ENCODE data around the gene TNFRSF18. TPM values are rescaled to one million over a fixed set of nuclear protein-coding genes. Genes with fewer than 3 reads are reported as not detected.

Gene TNFRSF18
- total RNA-seq, 1 experiment from 2014 or later, result 6.9 TPM

DNA sequence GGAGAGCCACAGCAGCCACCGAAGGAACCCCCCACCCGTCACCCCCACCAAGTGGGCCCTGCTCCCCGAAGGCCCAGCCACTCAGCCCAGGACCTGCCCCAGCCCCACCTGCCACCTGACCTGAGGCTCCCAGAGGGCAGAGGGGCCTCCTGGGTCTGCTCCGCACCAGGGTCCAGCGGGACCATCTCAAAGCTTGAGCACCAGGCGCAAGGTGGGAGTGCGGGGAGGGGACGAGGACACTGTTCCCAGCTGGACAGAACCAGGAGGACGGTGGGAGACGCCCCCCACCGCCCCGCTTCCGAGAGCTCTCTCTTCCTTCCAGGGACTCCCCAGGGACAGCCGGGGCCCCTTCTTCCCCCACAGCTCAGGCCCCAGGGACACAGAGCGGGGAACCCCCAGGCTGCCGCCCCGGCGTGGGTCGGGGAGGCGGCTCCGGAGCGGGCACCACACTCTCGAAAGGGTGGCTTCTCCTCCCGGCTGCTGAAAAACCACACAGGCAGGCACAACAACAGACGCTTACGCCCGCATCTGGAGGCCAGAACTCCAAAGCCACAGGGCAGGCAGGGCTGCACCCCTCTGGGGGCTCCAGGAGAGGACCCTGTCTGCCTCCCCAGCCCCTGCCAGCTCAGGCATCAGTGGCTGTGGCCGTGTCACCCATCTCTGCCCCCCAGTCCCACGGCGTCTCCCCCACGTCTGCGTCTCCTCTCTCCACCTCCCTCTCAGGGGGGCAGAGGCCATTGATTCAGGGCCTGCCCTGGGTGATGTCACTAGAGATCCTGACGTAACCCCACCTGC, 34.6 kb downstream of the TNFRSF18 start:
- CTCF ChIA-PET, result no interaction called here
- TF ChIP-seq EZH2 (IDR thresholded peaks at IDR 0.05; ENCODE audit: low read depth), result no peak
- no peaks in the 10 kb centered on the region for H3K27me3 ChIP-seq (ENCODE audit: insufficient read depth, low read depth)
- peaks cover 24% of the 10 kb centered on the region for H4K20me1 ChIP-seq (ENCODE audit: insufficient read depth)
- intact Hi-C loops (cut with micrococcal nuclease; ENCODE audit: unreplicated experiment), result no loop called here
- BruUV-seq (replicated peaks), result no TSS peak
- H3K79me2 ChIP-seq (ENCODE audit: low read depth), result peaks cover 19% of the 10 kb centered on the region
- no peak overlapping the region for H3K4me2 ChIP-seq
- POLR2A ChIA-PET (ENCODE audit: unreplicated experiment), result no interaction called here
- H3K4me3 ChIP-seq, result no peak overlapping the region
- H3K9me3 ChIP-seq (ENCODE audit: insufficient read depth, low read depth), result no peaks in the 10 kb centered on the region
- no peak for DNase-seq
- no peaks in the 10 kb centered on the region for H3K4me1 ChIP-seq (replicated peaks; ENCODE audit: insufficient read depth)
- H3K9me2 ChIP-seq (ENCODE audit: insufficient read depth), result no peaks in the 10 kb centered on the region
- no peak overlapping the region for H3K27ac ChIP-seq
- H3F3A ChIP-seq (ENCODE audit: insufficient read depth, low read depth), result peaks cover 11% of the 10 kb centered on the region; the same call in 1 of the 2 replicates
- no peak overlapping the region for H2AFZ ChIP-seq
- H3K36me3 ChIP-seq (ENCODE audit: low read depth), result no peaks in the 10 kb centered on the region

DNA sequence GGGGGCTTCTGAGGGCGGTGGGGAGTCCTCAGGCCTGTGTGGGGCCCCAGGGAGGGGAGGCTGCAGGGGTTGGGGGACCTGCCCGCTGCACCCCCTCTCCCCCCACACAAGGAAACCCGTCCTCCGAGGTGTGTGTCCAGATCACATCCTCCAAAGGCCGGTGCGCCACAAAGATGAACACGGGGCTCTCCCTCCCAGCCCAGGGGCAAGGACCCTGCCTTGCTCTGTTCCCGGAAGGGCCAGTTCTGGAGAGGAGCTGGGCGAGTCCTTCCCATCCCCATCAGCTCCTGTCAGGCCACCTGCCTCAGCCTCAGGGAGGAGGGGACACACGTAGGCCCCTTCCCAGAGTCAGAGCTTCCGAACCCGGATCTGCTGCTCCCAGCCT, 35.2 kb downstream of the TNFRSF18 start:
- peaks cover 25% of the 10 kb centered on the region for H4K20me1 ChIP-seq (ENCODE audit: insufficient read depth)
- no peak for TF ChIP-seq EZH2 (IDR thresholded peaks at IDR 0.05; ENCODE audit: low read depth)
- TF ChIP-seq, protein P1, sequence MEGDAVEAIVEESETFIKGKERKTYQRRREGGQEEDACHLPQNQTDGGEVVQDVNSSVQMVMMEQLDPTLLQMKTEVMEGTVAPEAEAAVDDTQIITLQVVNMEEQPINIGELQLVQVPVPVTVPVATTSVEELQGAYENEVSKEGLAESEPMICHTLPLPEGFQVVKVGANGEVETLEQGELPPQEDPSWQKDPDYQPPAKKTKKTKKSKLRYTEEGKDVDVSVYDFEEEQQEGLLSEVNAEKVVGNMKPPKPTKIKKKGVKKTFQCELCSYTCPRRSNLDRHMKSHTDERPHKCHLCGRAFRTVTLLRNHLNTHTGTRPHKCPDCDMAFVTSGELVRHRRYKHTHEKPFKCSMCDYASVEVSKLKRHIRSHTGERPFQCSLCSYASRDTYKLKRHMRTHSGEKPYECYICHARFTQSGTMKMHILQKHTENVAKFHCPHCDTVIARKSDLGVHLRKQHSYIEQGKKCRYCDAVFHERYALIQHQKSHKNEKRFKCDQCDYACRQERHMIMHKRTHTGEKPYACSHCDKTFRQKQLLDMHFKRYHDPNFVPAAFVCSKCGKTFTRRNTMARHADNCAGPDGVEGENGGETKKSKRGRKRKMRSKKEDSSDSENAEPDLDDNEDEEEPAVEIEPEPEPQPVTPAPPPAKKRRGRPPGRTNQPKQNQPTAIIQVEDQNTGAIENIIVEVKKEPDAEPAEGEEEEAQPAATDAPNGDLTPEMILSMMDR (conservative IDR thresholded peaks at IDR 0.05), result no peak
- no peaks in the 10 kb centered on the region for H3K36me3 ChIP-seq (ENCODE audit: low read depth)
- H3K4me3 ChIP-seq, result no peak overlapping the region
- ChIA-PET POLR2A (ENCODE audit: unreplicated experiment) (no interaction called here), CTCF (no interaction called here)
- no peaks in the 10 kb centered on the region for H3K9me3 ChIP-seq (ENCODE audit: insufficient read depth, low read depth)
- no peak overlapping the region for H3K4me2 ChIP-seq
- peaks cover 11% of the 10 kb centered on the region; the same call in 1 of the 2 replicates for H3F3A ChIP-seq (ENCODE audit: insufficient read depth, low read depth)
- no peak for DNase-seq
- H3K9me2 ChIP-seq (ENCODE audit: insufficient read depth), result no peaks in the 10 kb centered on the region
- no peak overlapping the region for H3K27ac ChIP-seq
- no peak overlapping the region for H2AFZ ChIP-seq
- no TSS peak for BruUV-seq (replicated peaks)
- H3K27me3 ChIP-seq (ENCODE audit: insufficient read depth, low read depth), result no peaks in the 10 kb centered on the region
- H3K4me1 ChIP-seq (replicated peaks; ENCODE audit: insufficient read depth), result peaks cover 2% of the 10 kb centered on the region
- peaks cover 24% of the 10 kb centered on the region for H3K79me2 ChIP-seq (ENCODE audit: low read depth)
- intact Hi-C loops (cut with micrococcal nuclease; ENCODE audit: unreplicated experiment), result no loop called here

DNA sequence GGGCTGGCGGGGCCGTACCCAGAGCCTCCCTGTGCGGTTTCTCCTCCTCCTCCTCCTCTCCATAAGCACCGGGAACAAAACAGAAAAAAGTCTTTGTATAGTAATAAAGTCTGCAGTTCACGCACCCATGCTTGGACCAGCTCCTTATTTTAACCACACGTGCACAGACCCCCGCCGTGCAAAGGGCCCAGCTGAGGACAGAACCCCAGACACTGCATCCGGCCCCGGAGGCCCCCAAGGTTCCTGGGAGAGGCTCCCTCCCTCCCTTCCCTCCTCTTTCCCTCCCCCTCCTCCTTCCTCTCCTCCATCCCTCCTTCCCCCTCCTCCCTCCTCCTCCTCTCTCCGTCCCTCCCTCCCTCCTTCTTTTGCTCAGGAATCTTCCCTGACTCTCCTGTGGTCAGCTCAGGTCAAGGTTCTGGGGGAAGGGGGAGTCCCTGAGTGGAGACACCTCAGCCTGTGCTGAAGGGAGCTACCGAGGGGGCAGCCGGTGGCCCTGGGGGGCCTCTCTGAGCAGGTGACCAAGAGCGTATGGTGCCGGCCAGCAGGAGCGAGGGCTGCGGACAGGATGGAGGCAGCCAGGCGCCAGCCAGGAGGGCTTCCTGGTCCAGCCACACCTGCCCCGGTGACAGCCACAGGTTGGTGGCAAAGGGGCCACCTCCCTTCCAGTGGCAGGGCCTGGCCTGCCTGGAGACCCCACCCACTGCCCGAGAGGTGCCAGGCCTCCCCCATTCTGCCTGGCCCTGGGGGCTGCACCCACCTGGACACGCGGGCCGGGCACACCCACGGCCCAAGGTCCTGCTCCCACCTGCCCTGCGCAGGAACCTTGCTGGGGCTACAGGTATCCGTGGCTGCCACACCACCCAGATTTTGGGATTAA, 35.9 kb downstream of the TNFRSF18 start:
- H3K9me2 ChIP-seq (ENCODE audit: insufficient read depth), result no peaks in the 10 kb centered on the region
- CTCF ChIA-PET, result no interaction called here
- peaks cover 9% of the 10 kb centered on the region for H3K4me1 ChIP-seq (replicated peaks; ENCODE audit: insufficient read depth)
- no TSS peak for BruUV-seq (replicated peaks)
- peaks cover 17% of the 10 kb centered on the region; the same call in 1 of the 2 replicates for H3F3A ChIP-seq (ENCODE audit: insufficient read depth, low read depth)
- H3K9me3 ChIP-seq (ENCODE audit: insufficient read depth, low read depth), result no peaks in the 10 kb centered on the region
- intact Hi-C loops (cut with micrococcal nuclease; ENCODE audit: unreplicated experiment), result no loop called here
- H3K79me2 ChIP-seq (ENCODE audit: low read depth), result peaks cover 31% of the 10 kb centered on the region
- H3K36me3 ChIP-seq (ENCODE audit: low read depth), result no peaks in the 10 kb centered on the region
- peaks cover 32% of the 10 kb centered on the region for H4K20me1 ChIP-seq (ENCODE audit: insufficient read depth)
- TF ChIP-seq, protein P1 (conservative IDR thresholded peaks at IDR 0.05), result no peak
- no peak for TF ChIP-seq EZH2 (IDR thresholded peaks at IDR 0.05; ENCODE audit: low read depth)
- no peaks in the 10 kb centered on the region for H3K27me3 ChIP-seq (ENCODE audit: insufficient read depth, low read depth)
- DNase-seq, result no peak
- no peak overlapping the region for H3K4me3 ChIP-seq
- no peak overlapping the region for H2AFZ ChIP-seq
- H3K27ac ChIP-seq, result no peak overlapping the region
- no peak overlapping the region for H3K4me2 ChIP-seq
- POLR2A ChIA-PET (ENCODE audit: unreplicated experiment), result interaction anchor here (0.5 kb wide), 1 partner anchor 11 kb away, joined by 3 read pairs; no protein-coding TSS in a partner anchor

Data from PC-9 (cell line).